ENCODE results near the gene DHRS7C.
"Not testable (repeated sequence)": the region's sequence is repeated elsewhere in the genome, so short reads cannot be mapped to it uniquely, and the experiment has no call there.

The DHRS7C gene

GRCh38 chr17:9811086-9811485 is 19.7 kb upstream of the DHRS7C start:
- in situ Hi-C loops (cut with HindIII; ENCODE audit: low sequenced_read_pairs): no loop called here

- in situ Hi-C loops (cut with HindIII; ENCODE audit: low sequenced_read_pairs): no loop called here
Observed at GRCh38 chr17:9810100-9810949, 18.9 kb upstream of the DHRS7C start.

DNA sequence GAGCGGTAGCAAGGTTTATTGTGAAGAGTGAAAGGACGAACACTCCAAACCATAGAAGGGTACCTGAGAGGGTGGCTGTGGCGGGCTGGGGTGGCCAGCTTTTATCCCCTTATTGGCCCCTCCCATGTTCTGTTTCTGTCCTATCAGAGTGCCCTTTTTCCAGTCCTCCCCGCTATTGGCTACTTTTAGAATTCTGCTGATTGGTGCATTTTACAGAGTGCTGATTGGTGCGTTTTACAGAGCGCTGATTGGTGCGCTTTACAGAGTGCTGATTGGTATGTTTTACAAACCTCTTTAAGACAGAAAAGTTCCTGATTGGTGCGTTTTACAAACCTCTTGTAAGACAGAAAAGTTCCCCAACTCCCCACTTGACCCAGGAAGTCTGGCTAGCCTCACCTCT is 18.0 kb upstream of the DHRS7C start:
- in situ Hi-C loops (cut with HindIII; ENCODE audit: low sequenced_read_pairs): no loop called here

GRCh38 chr17:9806699-9807098 is 15.3 kb upstream of the DHRS7C start:
- in situ Hi-C loops (cut with HindIII; ENCODE audit: low sequenced_read_pairs): no loop called here

- in situ Hi-C loops (cut with HindIII; ENCODE audit: low sequenced_read_pairs): no loop called here
Observed at GRCh38 chr17:9805769-9806168, 14.4 kb upstream of the DHRS7C start.

GRCh38 chr17:9802697-9803096 is 11.3 kb upstream of the DHRS7C start:
- in situ Hi-C loops (cut with HindIII; ENCODE audit: low sequenced_read_pairs): no loop called here

DNA sequence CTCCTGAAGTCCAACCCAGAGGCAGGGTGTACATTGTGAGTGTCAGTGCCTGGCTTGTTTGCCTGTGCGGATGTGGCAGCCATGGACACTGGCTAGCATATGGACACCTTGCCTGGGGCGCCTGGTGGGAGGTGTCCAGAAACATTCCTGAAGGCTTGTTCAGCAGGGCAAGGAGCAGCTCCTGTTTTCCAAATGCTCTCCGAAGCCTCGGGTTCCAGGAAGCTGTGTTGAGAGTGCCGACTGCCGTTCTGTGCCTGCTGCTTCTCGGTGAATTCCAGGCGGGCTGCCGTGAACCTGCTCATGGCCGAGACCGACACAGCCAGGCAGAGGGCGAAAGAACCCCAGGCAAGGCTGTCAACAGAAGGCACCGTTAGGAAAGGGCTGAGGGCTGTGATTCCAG is 10.9 kb upstream of the DHRS7C start:
- in situ Hi-C loops (cut with HindIII; ENCODE audit: low sequenced_read_pairs): no loop called here

DNA sequence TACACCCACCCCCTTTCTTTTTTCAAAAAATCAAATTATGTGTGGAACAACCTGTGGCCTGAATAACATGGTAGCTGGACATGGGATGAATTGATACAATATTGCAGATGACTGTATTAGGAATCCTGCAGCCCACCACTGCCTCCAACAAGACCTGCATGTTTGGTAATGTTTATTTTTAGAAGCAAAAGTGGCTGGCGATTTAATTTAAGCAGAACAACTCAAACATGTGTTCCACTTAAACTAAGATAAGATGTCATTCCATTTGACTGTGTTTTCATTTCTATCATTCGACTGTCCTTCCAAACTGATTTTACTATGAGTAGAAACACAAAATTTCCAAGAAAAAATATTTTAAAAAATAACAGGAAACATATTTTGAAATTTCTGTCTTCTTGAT is 10.1 kb upstream of the DHRS7C start:
- in situ Hi-C loops (cut with HindIII; ENCODE audit: low sequenced_read_pairs): no loop called here

DNA sequence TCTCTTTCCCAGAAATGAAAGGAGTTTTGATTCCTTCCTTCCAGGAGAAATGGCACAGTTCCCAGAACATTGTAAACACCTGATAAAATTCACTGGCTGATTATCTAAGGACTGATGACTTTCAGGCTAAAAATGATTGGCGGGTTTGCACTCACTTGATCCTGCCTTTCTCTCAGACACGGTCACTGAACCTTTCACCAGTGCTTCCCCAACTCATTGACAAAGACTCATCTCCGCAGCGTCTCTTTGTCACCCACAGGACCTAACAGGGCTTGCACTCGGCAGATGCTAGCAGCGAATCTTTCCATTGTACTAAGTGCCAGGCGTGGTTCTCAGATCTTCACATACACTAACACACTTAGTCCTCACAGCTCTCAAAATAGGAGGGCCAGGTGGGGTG is 7.3 kb upstream of the DHRS7C start:
- in situ Hi-C loops (cut with HindIII; ENCODE audit: low sequenced_read_pairs): no loop called here

GRCh38 chr17:9798008-9798407 is 6.6 kb upstream of the DHRS7C start:
- in situ Hi-C loops (cut with HindIII; ENCODE audit: low sequenced_read_pairs): no loop called here

GRCh38 chr17:9792181-9792840 is 919 bp upstream of the DHRS7C start:
- in situ Hi-C loops (cut with HindIII; ENCODE audit: low sequenced_read_pairs): no loop called here

DNA sequence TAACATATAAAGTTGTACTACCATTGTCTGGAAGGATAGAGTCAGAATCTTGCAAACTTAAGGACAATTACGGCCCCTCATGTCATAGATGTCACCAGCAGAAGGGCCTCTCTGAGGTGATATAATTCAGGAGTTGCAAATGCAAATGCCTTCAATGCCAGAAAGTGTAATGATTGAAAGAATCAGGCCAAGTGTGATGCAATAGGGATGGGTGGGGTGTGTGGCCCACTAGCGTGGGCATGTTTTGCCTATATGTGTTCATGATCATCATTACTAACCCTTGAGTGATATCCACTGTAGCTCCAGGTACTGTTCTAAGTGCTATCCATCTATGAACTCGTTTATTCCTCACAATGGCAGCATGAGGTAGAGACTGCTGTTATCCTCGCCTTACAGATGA is 1.1 kb downstream of the DHRS7C start:
- in situ Hi-C loops (cut with HindIII; ENCODE audit: low sequenced_read_pairs): no loop called here

DNA sequence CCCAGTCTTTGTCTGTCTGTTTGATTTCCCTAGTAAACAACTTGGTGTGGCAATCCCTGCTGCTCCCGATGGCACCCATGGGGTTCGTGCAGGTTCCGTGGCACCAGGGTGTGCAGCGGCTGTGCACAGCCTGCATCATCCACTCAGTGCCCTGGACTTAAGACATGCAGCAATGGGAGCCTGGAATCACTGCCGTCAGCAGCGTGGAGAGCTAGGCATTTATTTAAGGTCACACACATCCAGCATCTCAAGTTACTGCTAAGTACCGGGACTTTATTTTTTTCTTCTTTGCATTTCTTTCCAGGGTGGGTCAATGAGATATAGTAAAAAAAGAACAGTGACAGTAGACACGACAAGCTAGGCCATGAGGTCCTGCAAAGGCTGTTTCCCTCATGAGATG is 2.8 kb downstream of the DHRS7C start:
- in situ Hi-C loops (cut with HindIII; ENCODE audit: low sequenced_read_pairs): no loop called here

DNA sequence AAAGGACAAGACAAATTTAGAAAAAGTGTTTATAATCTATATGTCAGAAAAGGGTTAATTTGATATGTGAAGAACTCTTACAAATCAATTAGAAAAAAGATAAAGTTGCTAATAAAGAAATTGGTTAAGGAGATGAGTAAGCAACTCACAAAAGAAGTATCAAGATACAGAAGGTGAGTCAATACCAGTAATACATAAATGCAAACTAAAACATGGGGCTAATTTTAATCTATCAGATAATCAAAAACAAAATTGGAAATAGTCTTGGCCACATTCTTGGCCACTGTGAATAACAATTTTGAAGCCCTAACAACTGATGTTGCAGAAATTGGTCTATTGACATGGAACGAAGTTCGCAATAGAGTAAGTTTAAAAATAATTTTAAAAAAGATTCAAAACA is 6.8 kb downstream of the DHRS7C start:
- in situ Hi-C loops (cut with HindIII; ENCODE audit: low sequenced_read_pairs): no loop called here

DNA sequence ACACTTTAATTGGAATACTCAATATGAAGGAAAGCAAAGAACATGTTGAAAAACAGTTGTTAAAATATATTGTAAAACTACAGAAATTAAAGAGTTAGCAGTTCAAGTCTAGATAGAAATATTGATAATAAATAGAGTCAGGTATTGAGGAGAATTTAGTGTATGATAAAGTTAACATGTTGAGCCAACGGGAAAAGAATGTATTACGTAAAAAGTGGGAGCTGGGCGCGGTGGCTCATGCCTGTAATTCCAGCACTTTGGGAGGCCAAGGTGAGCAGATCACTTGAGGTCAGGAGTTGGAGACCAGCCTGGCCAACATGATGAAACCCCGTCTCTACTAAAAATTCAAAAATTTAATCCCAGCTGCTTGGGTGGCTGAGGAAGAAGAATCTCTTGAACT is 7.9 kb downstream of the DHRS7C start:
- in situ Hi-C loops (cut with HindIII; ENCODE audit: low sequenced_read_pairs): not testable (repeated sequence)

DNA sequence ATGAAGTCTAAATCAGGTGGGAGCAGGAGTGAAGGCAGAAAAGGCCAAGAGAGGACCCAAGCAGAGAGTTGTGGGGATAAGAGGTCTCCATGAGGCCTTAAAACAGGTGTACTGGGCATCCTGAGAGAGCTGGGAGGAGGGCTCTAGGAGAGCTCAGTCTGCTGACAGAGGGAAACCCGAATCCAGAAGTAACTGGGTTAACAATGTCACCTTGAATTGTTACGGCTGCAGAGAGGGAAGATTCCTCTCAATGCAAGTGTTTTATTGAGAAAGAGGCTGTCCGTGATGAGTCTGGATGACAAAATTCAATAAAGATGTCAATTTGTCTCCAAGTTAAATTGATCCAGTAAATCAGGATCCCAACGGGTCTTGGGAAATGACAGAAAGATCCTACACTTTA is 8.3 kb downstream of the DHRS7C start:
- in situ Hi-C loops (cut with HindIII; ENCODE audit: low sequenced_read_pairs): no loop called here

GRCh38 chr17:9780552-9780951 is 10.8 kb downstream of the DHRS7C start:
- in situ Hi-C loops (cut with HindIII; ENCODE audit: low sequenced_read_pairs): no loop called here

DNA sequence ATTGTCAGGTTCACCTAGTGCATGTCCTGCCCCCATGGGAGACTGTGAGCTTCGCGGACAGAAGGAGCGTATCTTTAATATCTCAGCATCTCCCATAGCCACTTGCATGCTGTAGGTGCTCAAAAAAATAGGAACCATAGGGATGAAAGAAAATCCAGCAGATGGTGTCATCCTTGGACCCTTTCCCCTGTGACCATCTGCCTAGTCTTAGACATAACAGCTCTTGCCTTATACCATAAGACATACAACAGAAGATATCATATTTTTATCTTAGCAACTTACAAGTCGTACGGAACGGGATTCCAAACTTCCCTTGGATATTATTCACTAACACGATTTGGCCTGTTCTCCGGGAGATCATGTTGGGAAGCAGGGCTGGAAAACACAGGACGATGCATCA is 14.5 kb downstream of the DHRS7C start:
- in situ Hi-C loops (cut with HindIII; ENCODE audit: low sequenced_read_pairs): no loop called here

DNA sequence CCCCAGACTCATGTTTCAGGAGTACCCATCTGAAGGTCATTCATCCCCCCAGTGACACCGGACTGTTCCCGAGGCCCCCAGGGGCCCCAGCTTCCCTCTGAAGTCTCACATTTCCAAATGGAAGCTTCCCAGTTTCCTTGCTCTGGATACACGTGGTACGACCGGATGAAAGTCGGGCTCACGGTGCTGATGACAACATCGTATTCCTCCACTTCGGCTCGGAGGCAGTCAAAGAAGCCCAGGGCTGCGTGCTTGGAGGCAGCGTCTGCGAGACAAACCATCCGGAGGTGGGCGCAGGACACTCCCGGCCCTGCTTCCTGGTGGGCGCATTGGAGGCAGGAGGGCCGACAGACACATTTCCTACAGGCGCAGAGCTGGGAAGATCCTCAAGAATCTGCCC is 18.7 kb downstream of the DHRS7C start:
- in situ Hi-C loops (cut with HindIII; ENCODE audit: low sequenced_read_pairs): loop anchor here (5.0 kb wide), 2 partner anchors 50 to 65 kb away; no protein-coding TSS in a partner anchor

- in situ Hi-C loops (cut with HindIII; ENCODE audit: low sequenced_read_pairs): loop anchor here (5.0 kb wide), 2 partner anchors 49 to 66 kb away; no protein-coding TSS in a partner anchor
Observed at GRCh38 chr17:9771465-9771864, 19.9 kb downstream of the DHRS7C start.

- in situ Hi-C loops (cut with HindIII; ENCODE audit: low sequenced_read_pairs): no loop called here
Observed at GRCh38 chr17:9769036-9769695, 22.2 kb downstream of the DHRS7C start.

Measured in endothelial cell of hepatic sinusoid (primary cell).